IMR-90 (cell line): ENCODE measurements around the gene LTC4S. TPM values are rescaled to one million over a fixed set of nuclear protein-coding genes. Genes with fewer than 3 reads are reported as not detected.

Experiments used
- ATAC-seq: fragments of 200-7000 bp; cut with Tn5 transposase; 2 replicates; pipeline ENCODE4 v1.9.1; 2020; ENCODE audit warnings: low read depth, mild to moderate bottlenecking, moderate library complexity
- BruUV-seq: library from RNA; stranded (reverse); fragments of 400-500 nt; replicated peaks from 2 replicates; lab custom pipeline; 2021; lab: Mats Ljungman, UMichigan
- CTCF ChIA-PET: fragments of 300-600 bp; formaldehyde crosslinking; extraction: SDS; loops from one replicate; lab custom pipeline; 2021; ENCODE audit warnings: antibody characterized with exemption; lab: Yijun Ruan, JAX
- POLR2A ChIA-PET: fragments of 300-600 bp; sonication (Branson Sonifier 250); formaldehyde crosslinking; loops from one replicate; lab custom pipeline; 2022; ENCODE audit warnings: antibody characterized with exemption; ENCODE audit not compliant: unreplicated experiment; lab: Charles Lee
- DNase-seq: peaks from one replicate; pipeline ENCODE4 v3.0.0; 2013
- H2AFZ ChIP-seq: replicated peaks from 2 replicates; pipeline ENCODE3; 2013; ENCODE audit warnings: low read length, mild to moderate bottlenecking; ENCODE audit not compliant: poor library complexity
- H2AK5ac ChIP-seq: 2 replicates; pipeline ENCODE4 v1.6.1; 2013; ENCODE audit warnings: low read depth, low read length, inconsistent platforms
- H2AK9ac ChIP-seq: replicated peaks from 2 replicates; pipeline ENCODE3; 2013; ENCODE audit warnings: mild to moderate bottlenecking, low read depth, low read length, moderate library complexity; ENCODE audit not compliant: poor library complexity
- H2BK120ac ChIP-seq: 2 replicates; pipeline ENCODE4 v1.6.1; 2013; ENCODE audit warnings: low read depth, low read length, inconsistent platforms
- H2BK15ac ChIP-seq: 3 replicates; pipeline ENCODE4 v1.6.1; 2013; ENCODE audit warnings: low read depth, low read length, inconsistent platforms
- H2BK20ac ChIP-seq: 2 replicates; pipeline ENCODE4 v1.6.1; 2013; ENCODE audit warnings: low read depth, mild to moderate bottlenecking, inconsistent platforms, low read length, moderate library complexity
- H2BK5ac ChIP-seq: 2 replicates; pipeline ENCODE4 v1.6.1; 2013; ENCODE audit warnings: mild to moderate bottlenecking, low read depth, low read length, inconsistent platforms; ENCODE audit not compliant: poor library complexity, severe bottlenecking
- H3K14ac ChIP-seq: replicated peaks from 2 replicates; pipeline ENCODE4 v1.6.1; 2013; ENCODE audit warnings: low read depth, low read length, inconsistent platforms
- H3K18ac ChIP-seq: 2 replicates; pipeline ENCODE4 v1.6.1; 2013; ENCODE audit warnings: low read depth, low read length, control low read depth
- H3K23ac ChIP-seq: 2 replicates; pipeline ENCODE4 v1.6.1; 2013; ENCODE audit warnings: low read depth, low read length, inconsistent platforms
- H3K27ac ChIP-seq: 2 replicates; pipeline ENCODE4 v1.5.1; 2013; ENCODE audit warnings: mild to moderate bottlenecking, control low read depth, low read length; ENCODE audit not compliant: insufficient read depth
- H3K27me3 ChIP-seq: 2 replicates; pipeline ENCODE4 v1.6.1; 2013; ENCODE audit warnings: low read length; ENCODE audit not compliant: control insufficient read depth, insufficient read depth
- H3K36me3 ChIP-seq: 2 replicates; pipeline ENCODE4 v1.6.1; 2013; ENCODE audit warnings: low read length, mixed read lengths; ENCODE audit not compliant: control insufficient read depth, insufficient read depth
- H3K4ac ChIP-seq: 2 replicates; pipeline ENCODE4 v1.6.1; 2013; ENCODE audit warnings: low read depth, low read length, inconsistent platforms
- H3K4me1 ChIP-seq: 2 replicates; pipeline ENCODE4 v1.6.1; 2013; ENCODE audit warnings: low read length, mixed read lengths; ENCODE audit not compliant: control insufficient read depth, insufficient read depth
- H3K4me2 ChIP-seq: 2 replicates; pipeline ENCODE4 v1.6.1; 2013; ENCODE audit warnings: low read depth, mild to moderate bottlenecking, control low read depth, low read length, moderate library complexity
- H3K4me3 ChIP-seq: 2 replicates; pipeline ENCODE4 v1.5.1; 2013; ENCODE audit warnings: low read depth, mild to moderate bottlenecking, control low read depth, low read length, moderate library complexity; ENCODE audit not compliant: insufficient read depth
- H3K56ac ChIP-seq: 2 replicates; pipeline ENCODE4 v1.6.1; 2013; ENCODE audit warnings: low read length, inconsistent platforms; ENCODE audit not compliant: insufficient read depth; ENCODE audit errors: extremely low read depth
- H3K79me1 ChIP-seq, 2 experiments: 2 replicates each; pipeline ENCODE4 v1.6.1; 2013; ENCODE audit warnings: low read length in 2 of 2, inconsistent platforms in 1 of 2, low read depth in 1 of 2
- H3K9ac ChIP-seq: 2 replicates; pipeline ENCODE4 v1.6.1; 2013; ENCODE audit warnings: low read depth, low read length, control low read depth
- H3K9me1 ChIP-seq: 2 replicates; pipeline ENCODE4 v1.6.1; 2013; ENCODE audit warnings: low read length, inconsistent platforms; ENCODE audit not compliant: insufficient read depth
- H3K9me3 ChIP-seq: 2 replicates; pipeline ENCODE4 v1.6.1; 2013; ENCODE audit warnings: low read length; ENCODE audit not compliant: control insufficient read depth, insufficient read depth
- H4K20me1 ChIP-seq: 2 replicates; pipeline ENCODE4 v1.6.1; 2013; ENCODE audit warnings: low read length, inconsistent platforms; ENCODE audit not compliant: insufficient read depth
- H4K5ac ChIP-seq: 2 replicates; pipeline ENCODE4 v1.6.1; 2013; ENCODE audit warnings: mild to moderate bottlenecking, low read depth, low read length, control low read depth
- H4K8ac ChIP-seq, 2 experiments: 2 replicates each; pipeline ENCODE4 v1.6.1; 2013; ENCODE audit warnings: low read depth in 2 of 2, low read length in 2 of 2, control low read depth in 1 of 2, inconsistent platforms in 1 of 2
- H4K91ac ChIP-seq: 2 replicates; pipeline ENCODE4 v1.6.1; 2013; ENCODE audit warnings: low read depth, low read length, inconsistent platforms; ENCODE audit not compliant: insufficient read depth
- BHLHE40 ChIP-seq: fragments of 150-350 bp; IDR thresholded peaks from 2 replicates; pipeline ENCODE4 v1.6.1; 2016; ENCODE audit warnings: mild to moderate bottlenecking, low read depth, low read length
- CEBPB ChIP-seq: IDR thresholded peaks from 2 replicates; pipeline ENCODE4 v1.6.1; 2012; ENCODE audit warnings: low read depth, low read length, improper control_type of control experiment
- CHD1 ChIP-seq: IDR thresholded peaks from 2 replicates; pipeline ENCODE4 v1.6.1; 2012; ENCODE audit warnings: low read depth, low read length, improper control_type of control experiment
- MAFK ChIP-seq: IDR thresholded peaks from 2 replicates; pipeline ENCODE4 v1.6.1; 2012; ENCODE audit warnings: low read depth, low read length, improper control_type of control experiment
- MAZ ChIP-seq: IDR thresholded peaks from 2 replicates; pipeline ENCODE4 v1.6.1; 2012; ENCODE audit warnings: low read depth, mild to moderate bottlenecking, low read length, improper control_type of control experiment, moderate library complexity, borderline replicate concordance
- POLR2A ChIP-seq: IDR thresholded peaks from 2 replicates; pipeline ENCODE4 v1.6.1; 2012; ENCODE audit warnings: mild to moderate bottlenecking, low read depth, low read length
- RAD21 ChIP-seq: IDR thresholded peaks from 2 replicates; pipeline ENCODE4 v1.6.1; 2012; ENCODE audit warnings: low read length, improper control_type of control experiment
- RCOR1 ChIP-seq: IDR thresholded peaks from 2 replicates; pipeline ENCODE4 v1.6.1; 2012; ENCODE audit warnings: mild to moderate bottlenecking, low read length, improper control_type of control experiment; ENCODE audit not compliant: insufficient replicate concordance
- WGBS, 2 experiments: methylation state at CpG; one replicate each; pipeline versions ENCODE4 v1.1.5 to v1.1.7; 2013; ENCODE audit warnings: missing lambda C conversion rate in 2 of 2; ENCODE audit not compliant: insufficient read length in 1 of 2; ENCODE audit errors: extremely low coverage in 2 of 2; 5-methylcytosine and 5-hydroxymethylcytosine counted together
- dilution Hi-C: fragments of 300-500 bp; cut with HindIII; formaldehyde crosslinking; loops from one replicate; pipeline ENCODE4 v1.14.3; 2018; ENCODE audit warnings: low sequenced_read_pairs; ENCODE audit not compliant: unreplicated experiment
- in situ Hi-C: fragments of 300-500 bp; cut with MboI; formaldehyde crosslinking; loops from 3 replicates; pipeline ENCODE4 v1.14.3; 2019; ENCODE audit warnings: low sequenced_read_pairs, inconsistent platforms, mixed read lengths
- intact Hi-C: fragments of 100-400 bp; cut with micrococcal nuclease; formaldehyde crosslinking; loops from 2 replicates; pipeline ENCODE4 v1.10.0; 2022
- polyA plus RNA-seq, 3 experiments: library from polyadenylated mRNA; depleted of rRNA; stranded (reverse); fragments of >200 nt; gene quantifications; 2 replicates each; pipeline ENCODE4 v1.2.3, GENCODE V29; 2012; ENCODE audit warnings: low replicate concordance in 1 of 3
- total RNA-seq: library from RNA; depleted of rRNA; stranded (reverse); fragments of >200 nt; gene quantifications from 2 replicates; pipeline ENCODE4 v1.2.3, GENCODE V29; 2012
- TF ChIP-seq, protein P1 (sequence below): conservative IDR thresholded peaks from 2 replicates; pipeline ENCODE4 v1.5.1; 2012; ENCODE audit warnings: mild to moderate bottlenecking, low read depth, low read length, improper control_type of control experiment

The LTC4S gene
- total and polyA plus RNA-seq, 2 of the 4 experiments (the other 2 are of a cell fraction) = 0.72 TPM; not detected in 1

DNA sequence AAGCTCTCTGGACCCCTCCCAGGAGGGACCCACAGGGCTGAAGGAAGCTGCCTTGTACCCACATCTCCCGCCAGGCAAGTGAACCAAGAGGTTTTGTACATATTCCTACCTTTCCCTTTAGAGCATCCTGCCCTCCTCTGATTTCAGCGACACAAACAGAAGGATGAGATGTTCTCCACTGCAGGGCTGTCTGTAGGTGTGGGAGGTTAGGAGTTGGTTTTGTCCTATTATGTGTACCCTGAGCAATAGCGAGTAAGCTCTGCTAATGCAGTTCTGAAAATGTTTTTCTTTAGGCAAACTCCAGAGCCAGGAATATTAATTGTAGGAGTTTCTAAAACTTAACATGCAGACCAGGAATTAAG is 39.9 kb downstream of the LTC4S start:
- H3K36me3 ChIP-seq = peaks cover 79% of the 10 kb centered on the region

More for the DNA sequence above, 39.9 kb downstream of the LTC4S start:
- no peak overlapping the region for H2AFZ ChIP-seq
- H3K9me3 ChIP-seq = no peaks in the 10 kb centered on the region
- POLR2A ChIA-PET = no interaction called here
- no peak overlapping the region for H3K4ac ChIP-seq
- WGBS, 2 experiments = no CpG with 5 or more reads among the region's 3 CpGs
- no peak overlapping the region for H3K9ac ChIP-seq
- H3K4me3 ChIP-seq = no peak overlapping the region
- no peak overlapping the region for H3K14ac ChIP-seq
- dilution Hi-C loops (no loop called here), in situ Hi-C loops (no loop called here), intact Hi-C loops (no loop called here)
- no peak overlapping the region for H2AK9ac ChIP-seq
- H3K27ac ChIP-seq = no peak overlapping the region
- H4K8ac ChIP-seq = no peak overlapping the region
- peaks cover 22 to 60% of the 10 kb centered on the region in 2 experiments for H3K79me1 ChIP-seq
- H2BK20ac ChIP-seq = no peak overlapping the region
- CTCF ChIA-PET = no interaction called here
- ATAC-seq = no peak
- H3K27me3 ChIP-seq = no peaks in the 10 kb centered on the region
- peaks cover 82% of the 10 kb centered on the region for H4K20me1 ChIP-seq
- no peak overlapping the region for H3K56ac ChIP-seq
- H2BK5ac ChIP-seq = no peak overlapping the region
- no peak for DNase-seq
- H2AK5ac ChIP-seq = no peak overlapping the region
- H3K4me2 ChIP-seq = no peak overlapping the region
- H4K5ac ChIP-seq = no peak overlapping the region
- no peak overlapping the region for H2BK15ac ChIP-seq
- H2BK120ac ChIP-seq = no peak overlapping the region
- no peak overlapping the region for H3K23ac ChIP-seq
- H4K91ac ChIP-seq = no peak overlapping the region
- BruUV-seq = no TSS peak
- peaks cover 5% of the 10 kb centered on the region for H3K9me1 ChIP-seq
- H3K18ac ChIP-seq = no peak overlapping the region
- TF ChIP-seq MAFK = no peak
- TF ChIP-seq, protein P1, sequence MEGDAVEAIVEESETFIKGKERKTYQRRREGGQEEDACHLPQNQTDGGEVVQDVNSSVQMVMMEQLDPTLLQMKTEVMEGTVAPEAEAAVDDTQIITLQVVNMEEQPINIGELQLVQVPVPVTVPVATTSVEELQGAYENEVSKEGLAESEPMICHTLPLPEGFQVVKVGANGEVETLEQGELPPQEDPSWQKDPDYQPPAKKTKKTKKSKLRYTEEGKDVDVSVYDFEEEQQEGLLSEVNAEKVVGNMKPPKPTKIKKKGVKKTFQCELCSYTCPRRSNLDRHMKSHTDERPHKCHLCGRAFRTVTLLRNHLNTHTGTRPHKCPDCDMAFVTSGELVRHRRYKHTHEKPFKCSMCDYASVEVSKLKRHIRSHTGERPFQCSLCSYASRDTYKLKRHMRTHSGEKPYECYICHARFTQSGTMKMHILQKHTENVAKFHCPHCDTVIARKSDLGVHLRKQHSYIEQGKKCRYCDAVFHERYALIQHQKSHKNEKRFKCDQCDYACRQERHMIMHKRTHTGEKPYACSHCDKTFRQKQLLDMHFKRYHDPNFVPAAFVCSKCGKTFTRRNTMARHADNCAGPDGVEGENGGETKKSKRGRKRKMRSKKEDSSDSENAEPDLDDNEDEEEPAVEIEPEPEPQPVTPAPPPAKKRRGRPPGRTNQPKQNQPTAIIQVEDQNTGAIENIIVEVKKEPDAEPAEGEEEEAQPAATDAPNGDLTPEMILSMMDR = no peak
- no peak for TF ChIP-seq CEBPB
- TF ChIP-seq RAD21 = no peak
- TF ChIP-seq BHLHE40 = no peak
- TF ChIP-seq RCOR1 = no peak
- no peak for TF ChIP-seq CHD1
- no peak; the same call in 1 of the 2 replicates for TF ChIP-seq POLR2A
- TF ChIP-seq MAZ = no peak
- no peaks in the 10 kb centered on the region for H3K4me1 ChIP-seq
